Measurements from ENCODE around the gene IPO13.

The IPO13 gene

DNA sequence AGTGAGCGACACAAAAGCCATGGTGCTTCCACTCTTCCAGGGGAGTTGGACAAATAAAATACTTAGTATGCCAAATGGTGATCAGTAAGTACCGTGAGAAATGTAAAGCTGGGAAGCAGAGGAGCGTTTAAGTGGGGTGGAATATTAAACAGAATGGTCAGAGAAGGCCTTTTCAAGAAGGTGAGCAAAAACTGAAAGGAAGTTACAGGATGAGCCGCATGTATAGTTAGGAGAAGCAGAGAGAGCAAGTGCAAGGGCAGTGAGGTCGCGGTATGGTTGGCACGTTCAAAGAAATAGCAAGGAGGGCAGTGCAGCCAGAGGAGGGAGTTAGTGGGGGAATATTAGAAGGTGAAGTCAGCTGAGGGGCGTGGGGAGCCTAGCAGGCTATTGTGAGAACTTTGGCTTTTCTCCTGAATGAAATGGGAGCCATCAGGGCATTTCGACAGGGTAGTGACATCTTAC lies 27.3 kb downstream of the IPO13 start:
- DNase-seq (ENCODE audit: low read depth in 2 of 2) = no peak

DNA sequence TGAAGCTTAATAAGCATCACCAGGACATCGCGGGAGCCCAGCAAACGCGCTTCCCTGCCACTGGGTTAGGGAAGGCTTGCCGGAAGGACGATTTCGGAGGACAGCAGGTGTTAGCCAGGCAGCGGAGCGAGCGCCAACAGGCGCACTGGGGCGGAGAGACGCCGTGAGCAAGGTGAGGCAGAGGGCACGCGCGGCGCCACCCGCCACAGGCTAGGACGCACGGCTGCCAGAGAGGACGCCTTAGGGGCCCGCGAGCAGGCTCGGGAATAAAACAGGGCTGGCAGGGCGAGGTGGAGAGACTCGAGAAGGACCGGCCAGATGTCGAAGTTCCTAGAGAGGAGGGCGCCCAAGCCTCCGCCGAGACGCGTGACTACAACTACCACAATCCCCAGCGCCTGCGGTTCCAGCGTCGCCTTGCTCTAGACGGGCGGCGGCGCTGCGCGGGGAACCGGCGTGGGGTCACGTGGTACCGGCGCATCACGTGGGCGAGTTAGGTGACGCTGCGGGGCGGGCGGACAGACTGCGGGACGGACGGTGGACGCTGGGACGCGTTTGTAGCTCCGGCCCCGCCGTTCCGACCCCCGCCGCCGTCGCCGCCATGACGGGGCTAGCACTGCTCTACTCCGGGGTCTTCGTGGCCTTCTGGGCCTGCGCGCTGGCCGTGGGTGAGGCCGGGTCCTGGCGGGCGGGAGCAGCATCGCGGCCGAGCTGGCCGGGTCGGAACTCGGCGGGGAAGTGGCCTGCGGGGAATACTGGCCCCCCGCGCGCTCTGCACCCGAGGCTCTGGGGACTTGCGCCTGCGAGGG lies 27.9 kb downstream of the IPO13 start, which contains the start of gene ATP6V0B:
Gene ATP6V0B (plus strand): TSS at position 518 of the 806 bp plus-strand sequence. CDS start 81 bp downstream, at position 599.
- peak; percentile 92 to 93 for DNase-seq (ENCODE audit: low read depth in 2 of 2)

DNA sequence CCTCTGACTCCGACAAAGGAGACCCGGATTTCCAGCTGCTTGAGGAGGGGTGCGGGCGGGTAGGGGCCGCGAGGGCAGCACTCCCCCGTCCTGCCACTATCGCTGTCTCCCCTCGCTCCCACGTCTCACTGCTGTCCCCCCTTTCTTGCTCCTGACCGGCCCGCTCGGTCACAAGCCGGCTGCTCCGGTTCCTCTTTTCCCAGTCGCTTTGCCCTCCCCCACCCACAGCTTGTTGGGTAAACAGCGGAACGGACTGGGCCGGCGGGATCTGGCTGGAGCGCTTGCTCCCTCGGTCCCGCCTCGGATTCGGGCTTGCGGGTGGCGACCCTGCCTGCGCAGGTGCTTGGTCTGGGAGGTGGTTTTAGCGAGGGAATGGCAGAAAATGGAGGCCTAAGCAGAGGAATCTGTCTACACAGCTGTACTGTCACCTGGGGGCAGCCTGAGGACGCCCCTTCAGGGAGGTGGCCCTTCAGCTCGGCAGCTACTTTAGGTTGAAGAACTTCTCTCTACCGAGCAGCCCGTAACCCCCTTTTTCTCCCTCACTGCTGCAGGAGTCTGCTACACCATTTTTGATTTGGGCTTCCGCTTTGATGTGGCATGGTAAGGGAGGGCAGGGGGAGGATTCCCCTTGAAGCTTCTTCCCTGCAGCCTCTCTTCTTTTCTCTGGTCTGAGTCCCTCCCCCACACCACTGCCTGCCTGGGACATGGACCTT lies 28.7 kb downstream of the IPO13 start:
- DNase-seq (ENCODE audit: low read depth in 2 of 2) = no peak

DNA sequence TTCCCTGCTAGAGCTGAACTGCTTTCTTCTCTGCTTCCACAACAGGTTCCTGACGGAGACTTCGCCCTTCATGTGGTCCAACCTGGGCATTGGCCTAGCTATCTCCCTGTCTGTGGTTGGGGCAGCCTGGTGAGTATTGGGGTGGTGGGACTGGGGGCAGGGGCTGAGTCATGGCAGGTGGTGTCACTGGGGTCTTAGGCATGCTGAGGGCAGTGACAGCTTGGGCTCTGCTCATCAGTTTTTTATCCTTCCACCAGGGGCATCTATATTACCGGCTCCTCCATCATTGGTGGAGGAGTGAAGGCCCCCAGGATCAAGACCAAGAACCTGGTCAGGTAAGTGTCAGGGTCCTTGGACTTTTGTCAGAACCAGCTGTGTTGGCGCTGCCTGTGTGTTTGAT lies 29.3 kb downstream of the IPO13 start:
- no peak for DNase-seq (ENCODE audit: low read depth in 2 of 2)

DNA sequence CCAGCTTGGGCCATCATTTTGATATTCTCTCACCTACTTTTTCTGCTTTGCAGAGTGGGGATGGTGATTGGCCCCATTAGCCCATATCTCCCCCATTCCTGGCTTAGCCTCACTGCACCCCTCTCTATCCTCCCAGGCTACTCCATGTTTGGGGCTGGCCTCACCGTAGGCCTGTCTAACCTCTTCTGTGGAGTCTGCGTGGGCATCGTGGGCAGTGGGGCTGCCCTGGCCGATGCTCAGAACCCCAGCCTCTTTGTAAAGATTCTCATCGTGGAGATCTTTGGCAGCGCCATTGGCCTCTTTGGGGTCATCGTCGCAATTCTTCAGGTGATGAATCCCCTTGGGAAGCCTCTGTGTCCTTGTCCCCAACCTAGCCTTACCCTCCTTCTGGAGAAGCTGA lies 30.1 kb downstream of the IPO13 start:
- no peak for DNase-seq (ENCODE audit: low read depth in 2 of 2)

DNA sequence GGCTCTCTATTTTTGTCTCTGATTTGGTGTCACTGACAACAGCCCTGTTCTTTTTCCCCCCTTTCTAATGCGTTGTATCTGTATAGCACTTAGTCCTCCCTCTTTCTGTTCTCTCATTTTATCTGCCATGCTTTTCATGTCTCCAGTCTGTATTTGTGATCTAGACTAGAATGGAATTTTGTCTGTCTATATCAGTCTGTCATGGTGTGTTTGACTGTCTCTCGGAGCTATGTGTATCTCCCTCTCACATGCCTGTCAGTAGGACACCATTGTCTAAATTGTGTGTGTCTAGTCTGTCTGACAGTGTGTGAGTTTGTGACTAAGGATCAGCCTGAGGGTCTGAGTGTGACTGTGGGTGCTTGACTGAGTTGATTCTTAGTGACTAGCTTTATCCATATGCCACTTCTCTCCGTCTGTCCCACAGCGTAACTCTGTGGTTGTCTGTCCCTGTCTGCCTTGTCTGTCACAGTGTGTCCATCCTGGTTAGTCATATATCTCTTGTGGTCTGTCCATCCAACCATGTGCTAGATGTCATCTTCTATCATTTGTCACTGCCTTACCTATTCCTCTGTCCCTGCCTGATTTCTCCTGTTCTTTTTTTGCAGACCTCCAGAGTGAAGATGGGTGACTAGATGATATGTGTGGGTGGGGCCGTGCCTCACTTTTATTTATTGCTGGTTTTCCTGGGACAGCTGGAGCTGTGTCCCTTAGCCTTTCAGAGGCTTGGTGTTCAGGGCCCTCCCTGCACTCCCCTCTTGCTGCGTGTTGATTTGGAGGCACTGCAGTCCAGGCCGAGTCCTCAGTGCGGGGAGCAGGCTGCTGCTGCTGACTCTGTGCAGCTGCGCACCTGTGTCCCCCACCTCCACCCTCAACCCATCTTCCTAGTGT lies 30.9 kb downstream of the IPO13 start:
- DNase-seq (ENCODE audit: low read depth in 2 of 2) = no peak

DNA sequence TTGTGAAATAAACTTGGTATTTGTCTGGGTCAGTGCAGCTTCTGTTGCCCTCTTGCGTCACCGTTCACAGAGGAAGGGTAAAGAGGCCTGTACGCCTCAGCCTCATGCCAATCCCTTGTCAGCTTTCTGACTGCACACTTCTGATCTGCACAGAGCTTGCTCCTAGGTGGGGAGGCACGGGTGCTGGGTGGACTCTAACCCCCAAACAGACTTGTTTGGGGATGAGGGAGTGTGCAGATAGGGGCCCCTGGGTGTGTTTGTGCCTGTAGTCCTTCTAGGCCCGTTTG lies 31.5 kb downstream of the IPO13 start:
- no peak for DNase-seq (ENCODE audit: low read depth in 2 of 2)

DNA sequence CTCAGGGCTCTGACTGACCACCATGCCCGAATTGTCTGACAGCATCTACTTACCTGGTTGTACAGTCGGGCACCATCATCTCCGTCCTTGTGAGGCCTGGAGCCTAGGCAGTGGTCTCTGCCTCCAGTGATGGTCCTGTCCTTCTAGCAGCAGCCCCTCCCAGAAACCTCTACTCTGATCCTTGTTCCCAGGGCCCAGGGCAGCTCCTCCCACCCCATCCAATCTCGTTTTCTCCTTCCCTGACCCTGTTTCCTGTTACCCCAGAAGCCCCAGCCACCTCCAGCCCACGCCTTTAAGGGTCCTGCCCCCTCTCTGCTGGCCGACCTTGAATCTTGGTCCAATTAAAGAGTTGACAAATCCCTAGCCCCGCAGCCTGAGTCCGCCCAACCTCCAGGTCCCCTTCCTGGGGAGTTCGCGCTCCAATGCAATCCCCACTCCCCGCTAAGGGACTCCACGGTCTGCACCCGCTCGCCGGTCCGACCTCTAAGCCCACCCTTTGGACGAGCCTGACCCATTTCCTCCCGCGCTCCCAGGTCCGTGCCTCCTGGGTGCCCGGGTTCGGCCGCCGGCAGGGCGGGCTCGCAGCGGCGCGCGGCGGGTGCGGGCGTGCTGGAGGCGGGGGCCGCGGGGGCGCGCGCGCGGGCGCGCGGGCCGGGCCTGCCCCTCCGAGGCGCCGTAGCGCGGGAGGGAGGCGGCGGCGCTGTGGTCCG lies 32.0 kb downstream of the IPO13 start, which contains the start of gene B4GALT2:
Gene B4GALT2 (plus strand): TSS at position 660 of the 710 bp plus-strand sequence. CDS start 1,951 bp downstream, outside the sequence.
- no peak for DNase-seq (ENCODE audit: low read depth in 2 of 2)

DNA sequence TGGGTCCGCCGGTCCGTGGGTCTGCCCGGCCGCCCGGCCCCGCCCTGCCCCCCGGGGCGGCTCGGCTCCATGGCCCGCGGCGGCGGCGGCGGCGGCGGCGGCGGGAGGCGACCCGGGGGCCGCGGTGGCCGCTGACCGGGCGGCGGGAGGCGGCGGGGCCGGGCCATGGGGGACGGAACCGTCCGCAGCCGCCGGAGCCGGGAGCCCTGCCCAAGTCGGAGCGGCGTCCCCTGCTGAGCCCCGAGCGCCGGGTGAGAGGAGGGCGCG lies 32.4 kb downstream of the IPO13 start:
- no peak for DNase-seq (ENCODE audit: low read depth in 2 of 2)

DNA sequence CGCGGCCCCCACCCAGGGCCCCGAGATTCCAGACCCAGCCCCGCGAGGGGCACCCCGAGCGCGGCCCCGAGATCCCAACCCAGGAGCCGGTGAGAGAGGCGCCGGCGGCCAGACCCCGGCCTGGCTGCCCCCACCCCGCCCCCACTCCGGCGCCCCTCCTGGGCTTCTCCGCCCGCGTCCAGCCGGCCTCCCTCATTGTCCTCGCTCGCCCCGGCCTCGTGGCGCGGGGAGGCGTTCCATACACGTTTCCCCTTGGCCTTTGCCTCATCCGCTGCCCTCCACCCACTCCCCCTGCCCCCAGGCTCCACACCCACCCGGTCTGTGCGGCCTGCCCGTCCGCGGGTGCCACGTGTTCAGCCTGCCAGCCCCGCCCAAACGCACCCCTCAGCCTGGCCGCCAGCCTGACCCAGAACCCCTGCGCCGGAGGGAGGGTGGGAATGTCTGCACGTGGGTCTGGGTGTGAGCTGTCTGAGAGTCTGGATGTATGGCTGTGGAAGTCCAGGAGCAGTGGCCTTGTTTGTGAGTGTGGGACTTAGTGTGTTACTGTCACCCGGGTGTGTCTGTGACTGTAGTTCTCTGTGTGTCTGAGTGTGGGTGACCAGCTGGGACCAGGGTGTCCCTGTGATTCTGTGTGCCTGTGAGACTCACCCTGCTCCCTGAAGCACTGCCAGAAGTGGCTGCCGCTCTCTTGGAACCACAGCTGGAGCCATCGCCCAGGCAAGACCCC lies 32.9 kb downstream of the IPO13 start:
- no peak for DNase-seq (ENCODE audit: low read depth in 2 of 2)

DNA sequence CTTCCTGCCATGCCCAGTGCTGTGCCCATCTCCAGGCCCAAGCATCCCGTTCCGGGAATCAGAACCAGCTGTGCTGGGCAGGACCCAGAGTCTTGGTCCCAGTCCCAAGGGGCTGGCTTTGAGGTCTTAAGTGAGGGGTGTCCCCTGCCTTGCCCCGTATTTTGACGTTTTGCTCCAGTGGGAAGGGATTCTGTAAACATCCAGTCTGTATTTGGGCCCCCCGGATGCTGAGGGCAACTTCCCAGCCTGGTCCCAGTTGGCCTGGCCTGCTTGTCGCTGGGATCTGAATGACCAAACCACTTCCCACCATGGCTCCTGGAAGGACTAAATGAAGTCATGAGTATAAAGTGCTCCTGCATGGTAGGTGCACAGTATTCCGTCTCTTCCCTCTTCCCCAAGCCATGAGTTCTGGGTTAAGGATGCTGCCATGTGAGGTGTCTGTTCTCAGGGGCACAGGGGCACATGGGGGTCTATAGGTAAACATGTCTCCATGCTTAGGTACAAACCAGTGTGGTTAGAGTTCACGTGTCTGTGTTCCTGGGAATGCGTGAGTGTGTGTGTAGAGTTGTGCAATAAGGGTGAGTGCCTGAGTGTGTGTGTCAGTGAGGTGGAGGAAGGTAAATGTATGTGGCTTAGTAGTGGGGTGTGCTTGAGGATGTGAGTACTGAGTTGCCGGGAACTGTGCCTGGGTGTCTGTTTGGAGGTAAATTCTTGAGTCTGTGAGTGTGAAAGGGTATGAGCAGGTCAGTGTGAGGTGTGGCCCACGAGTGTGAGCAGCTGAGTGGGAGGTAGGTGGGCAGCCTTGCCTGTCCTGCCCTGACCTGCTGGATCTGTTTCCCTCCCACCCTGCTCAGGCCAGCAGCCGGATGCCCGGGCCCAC lies 33.7 kb downstream of the IPO13 start:
- DNase-seq (ENCODE audit: low read depth in 2 of 2) = no peak

DNA sequence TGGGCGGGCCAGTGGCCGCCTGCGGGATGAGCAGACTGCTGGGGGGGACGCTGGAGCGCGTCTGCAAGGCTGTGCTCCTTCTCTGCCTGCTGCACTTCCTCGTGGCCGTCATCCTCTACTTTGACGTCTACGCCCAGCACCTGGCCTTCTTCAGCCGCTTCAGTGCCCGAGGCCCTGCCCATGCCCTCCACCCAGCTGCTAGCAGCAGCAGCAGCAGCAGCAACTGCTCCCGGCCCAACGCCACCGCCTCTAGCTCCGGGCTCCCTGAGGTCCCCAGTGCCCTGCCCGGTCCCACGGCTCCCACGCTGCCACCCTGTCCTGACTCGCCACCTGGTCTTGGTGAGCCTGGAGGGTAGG lies 34.4 kb downstream of the IPO13 start:
- no peak for DNase-seq (ENCODE audit: low read depth in 2 of 2)

DNA sequence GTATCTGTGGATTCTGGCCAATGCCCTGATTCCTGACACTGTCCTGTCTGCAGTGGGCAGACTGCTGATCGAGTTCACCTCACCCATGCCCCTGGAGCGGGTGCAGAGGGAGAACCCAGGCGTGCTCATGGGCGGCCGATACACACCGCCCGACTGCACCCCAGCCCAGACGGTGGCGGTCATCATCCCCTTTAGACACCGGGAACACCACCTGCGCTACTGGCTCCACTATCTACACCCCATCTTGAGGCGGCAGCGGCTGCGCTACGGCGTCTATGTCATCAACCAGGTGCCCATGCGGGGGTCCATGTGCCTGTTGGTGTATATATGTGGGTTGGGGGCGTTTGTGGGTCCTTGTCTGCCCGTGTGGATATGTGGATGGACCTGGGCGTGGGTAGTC lies 34.9 kb downstream of the IPO13 start:
- no peak for DNase-seq (ENCODE audit: low read depth in 2 of 2)

DNA sequence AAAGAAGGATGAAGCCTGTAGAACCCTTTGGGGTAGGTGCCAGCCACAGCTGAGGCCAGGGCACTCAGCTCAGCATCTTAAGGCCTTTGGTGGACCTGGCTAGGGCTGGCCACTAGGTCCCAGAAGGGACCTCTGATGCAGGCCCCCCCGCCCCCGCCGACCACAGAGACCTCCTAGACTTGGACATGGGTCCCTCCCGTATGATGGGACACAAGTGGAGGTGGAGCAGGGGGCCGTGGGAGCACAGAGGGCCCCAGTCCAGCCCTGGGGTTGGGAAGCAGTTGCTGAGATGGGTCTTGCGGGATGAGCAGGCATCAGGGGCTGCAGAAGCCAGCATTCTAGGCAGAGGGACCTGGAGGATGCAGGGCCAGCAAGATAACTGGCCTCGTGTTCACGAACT lies 35.5 kb downstream of the IPO13 start:
- DNase-seq (ENCODE audit: low read depth in 2 of 2) = no peak

DNA sequence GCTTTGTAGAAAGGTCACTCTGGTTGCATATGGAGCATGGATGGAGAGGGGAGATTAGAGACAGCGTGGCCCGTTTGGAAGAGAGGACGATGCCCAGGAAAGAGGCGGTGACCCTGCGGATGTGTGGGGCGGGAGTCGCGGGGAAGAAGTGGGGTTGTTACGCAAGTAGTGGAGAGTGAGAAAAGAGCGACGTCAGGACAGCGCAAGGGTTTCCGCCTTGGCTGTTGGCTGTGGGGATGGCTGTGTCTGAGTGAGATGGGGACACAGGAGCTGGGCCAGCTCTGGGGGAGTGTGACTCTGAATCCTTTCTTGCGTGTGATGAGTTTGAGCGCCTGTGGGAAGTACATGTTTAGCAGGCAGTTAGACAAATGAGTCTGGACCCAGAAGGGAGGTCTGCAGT lies 36.1 kb downstream of the IPO13 start:
- DNase-seq (ENCODE audit: low read depth in 2 of 2) = no peak

DNA sequence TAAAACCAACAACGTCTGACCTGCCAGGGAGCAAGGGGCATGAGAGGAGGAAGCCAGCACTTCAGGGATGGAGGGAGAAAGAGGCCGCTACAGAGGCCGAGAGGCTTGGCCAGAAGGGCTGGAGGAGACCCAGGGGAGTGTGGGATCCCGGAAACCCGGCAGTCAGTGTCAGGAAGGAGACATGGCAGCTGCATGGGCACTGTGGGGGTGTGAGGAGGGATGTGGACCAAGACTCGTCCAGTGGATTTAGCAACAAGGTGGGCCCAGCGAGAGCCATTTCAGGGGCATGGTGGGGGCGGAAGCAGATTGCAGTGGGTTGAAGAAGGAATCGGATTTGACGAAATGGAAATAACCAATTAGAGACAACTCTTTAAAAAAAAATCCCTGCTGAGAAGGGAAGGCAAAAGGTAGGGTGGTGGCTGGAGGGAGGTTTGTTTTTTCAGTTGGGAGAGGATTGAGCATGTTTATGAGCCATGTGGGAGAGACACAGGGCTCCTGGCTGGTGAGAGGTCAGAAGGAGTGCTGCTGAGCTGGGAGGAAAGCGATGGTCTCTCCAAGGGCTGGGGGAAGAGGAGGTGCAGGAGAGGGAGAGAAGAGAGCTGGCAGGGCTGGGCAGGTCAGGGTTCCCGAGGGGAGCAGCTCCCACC lies 36.6 kb downstream of the IPO13 start:
- no peak for DNase-seq (ENCODE audit: low read depth in 2 of 2)

DNA sequence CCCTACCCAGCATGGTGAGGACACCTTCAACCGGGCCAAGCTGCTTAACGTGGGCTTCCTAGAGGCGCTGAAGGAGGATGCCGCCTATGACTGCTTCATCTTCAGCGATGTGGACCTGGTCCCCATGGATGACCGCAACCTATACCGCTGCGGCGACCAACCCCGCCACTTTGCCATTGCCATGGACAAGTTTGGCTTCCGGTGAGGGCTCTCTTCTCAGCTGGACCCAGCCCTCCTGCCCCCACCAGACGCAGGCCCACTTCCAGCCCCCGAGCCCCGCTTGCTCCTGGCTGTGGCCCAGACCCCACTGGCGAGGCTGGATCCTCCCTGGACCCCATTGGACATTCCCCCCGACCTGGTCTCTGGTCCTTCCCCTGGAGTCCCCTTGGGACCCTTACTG lies 38.1 kb downstream of the IPO13 start:
- no peak for DNase-seq (ENCODE audit: low read depth in 2 of 2)

DNA sequence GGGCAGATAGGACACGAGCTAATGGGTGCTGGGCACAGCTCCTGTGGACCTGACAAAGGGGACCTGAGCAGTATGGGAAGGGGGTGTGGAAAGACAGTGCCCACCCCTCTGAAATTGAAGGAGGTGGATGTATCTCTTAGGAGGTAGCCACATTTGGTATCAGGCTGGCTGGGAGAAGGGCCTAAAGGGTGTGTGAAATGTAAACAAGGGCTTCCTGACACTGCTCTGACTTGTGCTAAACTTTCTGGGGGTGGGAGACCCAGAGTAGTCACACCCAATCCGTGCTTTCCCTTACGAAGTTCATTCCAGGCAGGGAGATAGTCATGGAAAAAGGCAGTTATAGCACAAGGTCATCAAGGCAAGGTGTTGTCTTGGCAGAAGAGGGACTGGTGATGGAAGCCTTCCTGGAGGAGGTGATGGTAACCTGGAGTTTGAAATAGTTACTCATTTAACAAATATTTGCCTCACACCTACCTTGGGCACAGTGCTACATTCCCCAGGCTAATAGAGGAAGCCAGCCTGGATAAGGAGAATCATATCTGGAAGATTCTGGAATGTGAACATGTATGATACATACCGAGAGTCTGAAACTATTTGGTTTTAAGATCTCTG lies 39.3 kb downstream of the IPO13 start:
- no peak for DNase-seq (ENCODE audit: low read depth in 2 of 2)

DNA sequence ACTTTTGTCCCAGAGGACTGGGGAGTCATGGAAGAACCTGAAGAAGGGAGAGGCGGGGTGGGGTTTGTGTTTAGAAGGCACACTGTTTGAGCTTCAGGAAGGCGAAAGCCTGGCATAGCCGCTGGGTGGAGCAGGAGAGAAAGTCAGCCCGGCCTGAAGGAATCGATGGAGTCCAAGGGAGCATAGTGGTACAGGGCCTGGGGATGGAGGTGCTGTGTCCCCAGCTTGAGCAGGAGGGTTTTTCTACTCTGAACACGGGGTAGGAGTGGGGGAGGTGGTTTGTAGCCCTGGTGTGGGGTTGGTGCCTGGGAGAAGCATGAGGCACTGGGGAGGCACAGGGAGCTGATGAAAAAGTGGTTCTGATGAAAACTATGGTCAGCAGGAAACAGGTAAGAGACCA lies 40.0 kb downstream of the IPO13 start:
- DNase-seq (ENCODE audit: low read depth in 2 of 2) = no peak

All from stimulated activated CD8-positive, alpha-beta memory T cell treated with anti-CD3 and anti-CD28 coated beads, Interleukin-15, amount 100 ng/mL, for 48 hours (primary cell).